Neural crest cell (in vitro differentiated cells): ENCODE data around the gene ERCC5. TPM values are rescaled to one million over a fixed set of nuclear protein-coding genes. Genes with fewer than 3 reads are reported as not detected.

ENCODE experiments used
- DNase-seq: peaks from one replicate; pipeline ENCODE4 v3.0.0; 2021; ENCODE audit warnings: low read depth, mixed read lengths, low spot score
- H3K27ac Mint-ChIP-seq: one replicate; pipeline ENCODE4 v1.8.0; 2021; ENCODE audit warnings: mild to moderate bottlenecking, mixed read lengths; ENCODE audit not compliant: unreplicated experiment
- H3K27me3 Mint-ChIP-seq: 2 replicates; pipeline ENCODE4 v1.8.0; 2021; ENCODE audit warnings: low read depth, mild to moderate bottlenecking, mixed read lengths
- H3K36me3 Mint-ChIP-seq: 2 replicates; pipeline ENCODE4 v1.8.0; 2021; ENCODE audit warnings: low read depth, mild to moderate bottlenecking, mixed read lengths
- H3K4me1 Mint-ChIP-seq: 2 replicates; pipeline ENCODE4 v1.8.0; 2021; ENCODE audit warnings: mixed read lengths
- H3K4me3 Mint-ChIP-seq: one replicate; pipeline ENCODE4 v1.8.0; 2021; ENCODE audit warnings: mild to moderate bottlenecking, mixed read lengths
- H3K9me3 Mint-ChIP-seq: 2 replicates; pipeline ENCODE4 v1.8.0; 2021; ENCODE audit warnings: mixed read lengths
- total RNA-seq: library from RNA; stranded (reverse); gene quantifications from 2 replicates; pipeline ENCODE4 v1.2.1, GENCODE V29; 2021
- TF ChIP-seq, protein P1 (sequence below): fragments of 200-600 bp; sonication (generic); conservative IDR thresholded peaks from 2 replicates; pipeline ENCODE4 v1.5.0; 2021; ENCODE audit warnings: antibody characterized with exemption, mild to moderate bottlenecking

ERCC5 gene
- total RNA-seq, 1 donor from 2014 or later, result 39.2 TPM

DNA sequence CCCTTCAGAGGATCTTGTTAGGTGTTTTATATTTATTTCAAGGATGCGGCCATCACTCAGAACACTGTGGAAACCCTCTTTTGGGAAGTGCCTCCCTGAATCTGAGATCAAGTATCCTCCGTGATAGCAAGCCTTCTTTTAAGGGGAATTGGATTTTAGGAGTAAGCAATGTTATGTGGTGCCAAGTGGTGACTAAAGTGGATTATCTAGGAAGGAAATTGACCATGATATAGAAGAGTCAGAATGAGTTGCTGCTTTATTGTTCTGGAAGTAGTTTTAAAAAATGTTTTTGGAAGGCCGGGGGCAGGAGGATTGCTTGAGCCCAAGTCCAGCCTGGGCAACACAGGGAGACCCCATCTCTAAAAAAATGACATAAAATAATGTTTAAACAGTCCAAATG is 6.7 kb downstream of the ERCC5 start:
- no peak overlapping the region for H3K27ac Mint-ChIP-seq
- H3K27me3 Mint-ChIP-seq, result no peaks in the 10 kb centered on the region
- peaks cover 4% of the 10 kb centered on the region for H3K36me3 Mint-ChIP-seq
- no peaks in the 10 kb centered on the region for H3K9me3 Mint-ChIP-seq
- TF ChIP-seq, protein P1, sequence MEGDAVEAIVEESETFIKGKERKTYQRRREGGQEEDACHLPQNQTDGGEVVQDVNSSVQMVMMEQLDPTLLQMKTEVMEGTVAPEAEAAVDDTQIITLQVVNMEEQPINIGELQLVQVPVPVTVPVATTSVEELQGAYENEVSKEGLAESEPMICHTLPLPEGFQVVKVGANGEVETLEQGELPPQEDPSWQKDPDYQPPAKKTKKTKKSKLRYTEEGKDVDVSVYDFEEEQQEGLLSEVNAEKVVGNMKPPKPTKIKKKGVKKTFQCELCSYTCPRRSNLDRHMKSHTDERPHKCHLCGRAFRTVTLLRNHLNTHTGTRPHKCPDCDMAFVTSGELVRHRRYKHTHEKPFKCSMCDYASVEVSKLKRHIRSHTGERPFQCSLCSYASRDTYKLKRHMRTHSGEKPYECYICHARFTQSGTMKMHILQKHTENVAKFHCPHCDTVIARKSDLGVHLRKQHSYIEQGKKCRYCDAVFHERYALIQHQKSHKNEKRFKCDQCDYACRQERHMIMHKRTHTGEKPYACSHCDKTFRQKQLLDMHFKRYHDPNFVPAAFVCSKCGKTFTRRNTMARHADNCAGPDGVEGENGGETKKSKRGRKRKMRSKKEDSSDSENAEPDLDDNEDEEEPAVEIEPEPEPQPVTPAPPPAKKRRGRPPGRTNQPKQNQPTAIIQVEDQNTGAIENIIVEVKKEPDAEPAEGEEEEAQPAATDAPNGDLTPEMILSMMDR, result no peak
- peaks cover 8% of the 10 kb centered on the region for H3K4me1 Mint-ChIP-seq
- no peak for DNase-seq
- H3K4me3 Mint-ChIP-seq, result no peak overlapping the region

DNA sequence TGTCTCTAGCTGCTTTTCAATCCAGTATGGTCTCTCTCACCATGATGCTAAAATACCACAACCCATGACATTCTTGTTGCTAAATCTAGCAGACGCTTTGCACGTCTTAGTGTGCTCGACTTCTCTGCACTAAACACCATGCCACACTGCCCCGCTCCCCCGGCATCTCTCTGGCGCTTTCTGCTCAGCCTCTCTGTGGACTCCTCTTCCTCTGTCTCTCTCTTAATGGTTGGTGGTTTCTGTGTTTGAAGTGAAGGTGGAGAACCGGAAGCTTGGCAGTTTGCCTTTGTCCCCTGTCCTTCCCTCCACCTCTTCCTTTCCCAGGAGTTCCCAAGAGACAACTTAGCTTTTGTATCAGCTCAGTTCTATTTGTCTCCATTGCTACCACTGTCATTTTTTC is 8.8 kb downstream of the ERCC5 start:
- Mint-ChIP-seq H3K27me3 (no peaks in the 10 kb centered on the region), H3K27ac (no peak overlapping the region), H3K36me3 (peaks cover 6% of the 10 kb centered on the region), H3K9me3 (no peaks in the 10 kb centered on the region), H3K4me3 (no peak overlapping the region), H3K4me1 (no peaks in the 10 kb centered on the region)
- DNase-seq, result no peak
- TF ChIP-seq, protein P1, result no peak

DNA sequence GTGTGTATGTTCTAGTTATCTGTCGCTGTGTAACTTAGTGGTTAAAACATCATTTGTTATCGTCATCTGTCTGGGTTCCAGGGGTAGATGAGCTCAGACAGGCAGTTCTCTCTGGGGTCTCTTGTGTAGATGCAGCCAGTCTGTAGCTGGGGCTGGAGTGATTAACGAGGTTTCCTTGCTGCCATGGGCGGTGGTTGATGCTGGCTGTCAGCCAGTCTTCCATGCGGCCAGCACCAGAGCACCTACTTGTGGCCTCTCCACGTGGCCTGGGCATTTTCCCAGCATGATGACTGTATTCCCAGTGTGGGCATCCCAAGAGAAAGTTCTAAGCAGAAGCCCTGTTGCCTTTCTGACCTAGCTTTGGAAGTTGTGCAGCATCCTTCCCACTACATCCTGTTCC is 10.7 kb downstream of the ERCC5 start:
- Mint-ChIP-seq H3K27me3 (no peaks in the 10 kb centered on the region), H3K36me3 (peaks cover 6% of the 10 kb centered on the region), H3K4me1 (no peaks in the 10 kb centered on the region), H3K9me3 (no peaks in the 10 kb centered on the region), H3K27ac (no peak overlapping the region), H3K4me3 (no peak overlapping the region)
- TF ChIP-seq, protein P1, result no peak
- no peak for DNase-seq

DNA sequence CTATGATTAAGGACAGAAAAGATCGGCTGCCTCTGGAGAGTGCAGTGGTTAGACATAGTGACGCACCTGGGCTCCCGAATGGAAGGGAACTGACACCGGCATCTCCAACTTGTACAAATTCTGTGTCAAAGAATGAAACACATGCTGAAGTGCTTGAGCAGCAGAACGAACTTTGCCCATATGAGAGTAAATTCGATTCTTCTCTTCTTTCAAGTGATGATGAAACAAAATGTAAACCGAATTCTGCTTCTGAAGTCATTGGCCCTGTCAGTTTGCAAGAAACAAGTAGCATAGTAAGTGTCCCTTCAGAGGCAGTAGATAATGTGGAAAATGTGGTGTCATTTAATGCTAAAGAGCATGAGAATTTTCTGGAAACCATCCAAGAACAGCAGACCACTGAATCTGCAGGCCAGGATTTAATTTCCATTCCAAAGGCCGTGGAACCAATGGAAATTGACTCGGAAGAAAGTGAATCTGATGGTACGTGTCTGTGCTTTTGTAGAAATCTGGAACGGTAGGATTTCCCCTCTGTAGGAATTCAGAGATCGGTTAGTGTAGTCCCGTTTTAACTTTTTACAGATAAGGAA is 16.9 kb downstream of the ERCC5 start:
- Mint-ChIP-seq H3K36me3 (peaks cover 34% of the 10 kb centered on the region), H3K27ac (no peak overlapping the region), H3K4me3 (no peak overlapping the region), H3K9me3 (no peaks in the 10 kb centered on the region), H3K27me3 (no peaks in the 10 kb centered on the region), H3K4me1 (no peaks in the 10 kb centered on the region)
- TF ChIP-seq, protein P1, result no peak
- no peak for DNase-seq

DNA sequence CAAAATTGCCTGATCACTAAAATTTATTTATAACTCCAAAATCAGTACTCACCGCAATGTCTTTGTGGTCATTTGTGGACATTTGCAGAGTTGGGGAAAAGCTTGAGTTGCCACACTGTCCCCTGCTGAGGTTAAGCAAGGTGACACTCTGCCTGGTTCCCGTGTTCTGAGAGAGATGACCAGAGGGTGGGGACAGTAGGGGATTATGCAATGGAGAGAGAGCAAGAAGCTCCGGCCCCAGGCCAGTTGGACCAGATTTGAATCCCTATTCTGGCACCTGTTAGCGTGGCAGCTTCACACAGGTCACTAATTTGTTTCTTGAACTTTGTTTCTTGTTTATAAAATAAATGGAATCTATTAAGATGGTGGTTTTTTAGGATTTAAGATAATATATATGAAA is 17.8 kb downstream of the ERCC5 start:
- TF ChIP-seq, protein P1, result no peak
- H3K27ac Mint-ChIP-seq, result no peak overlapping the region
- H3K9me3 Mint-ChIP-seq, result no peaks in the 10 kb centered on the region
- no peaks in the 10 kb centered on the region for H3K4me1 Mint-ChIP-seq
- H3K4me3 Mint-ChIP-seq, result no peak overlapping the region
- no peaks in the 10 kb centered on the region for H3K27me3 Mint-ChIP-seq
- no peak for DNase-seq
- H3K36me3 Mint-ChIP-seq, result peaks cover 32% of the 10 kb centered on the region
